ENCODE measurements around the gene SAMD4B.

SAMD4B gene

DNA sequence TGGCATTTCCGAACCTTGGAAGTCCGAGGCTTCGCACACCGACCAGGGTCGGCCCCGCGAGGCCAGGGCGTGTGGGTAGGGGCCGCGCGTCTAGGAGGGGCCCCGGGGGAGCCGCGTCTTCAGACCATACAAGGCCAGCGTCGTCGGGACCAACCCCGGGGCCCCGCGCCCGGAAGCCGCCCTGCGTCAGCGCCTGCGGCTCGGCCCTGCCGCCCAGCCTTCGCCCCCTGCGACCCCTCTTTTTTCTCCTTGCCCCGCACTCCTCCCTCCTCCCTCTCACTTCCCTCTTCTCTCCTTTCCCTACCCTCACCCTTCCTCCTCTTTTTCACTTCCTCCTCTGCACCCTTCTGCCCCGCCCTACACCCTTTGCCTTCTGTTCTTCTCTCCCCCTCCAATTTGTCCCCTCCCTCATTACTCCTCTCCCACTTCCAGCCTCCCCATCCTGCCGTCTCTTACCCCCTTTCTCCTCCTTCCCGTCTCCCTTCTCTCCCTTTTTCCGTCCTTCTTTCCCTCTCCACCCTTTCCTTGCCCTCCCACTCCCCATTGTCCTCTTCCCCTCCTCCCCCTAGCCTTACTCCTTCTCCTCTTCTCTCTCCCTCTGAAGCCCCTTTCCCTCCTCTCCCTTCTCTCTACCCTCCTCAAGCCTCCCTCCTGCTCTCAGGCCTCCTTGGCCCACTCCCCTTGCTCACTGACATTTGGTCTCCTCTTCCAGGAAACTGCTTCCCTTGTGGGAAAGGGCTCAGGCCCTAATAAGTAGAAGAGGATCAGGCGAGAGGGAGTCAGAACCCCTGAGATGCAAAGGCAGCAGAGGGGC lies 68.0 kb downstream of the SAMD4B start:
- peak; percentile 69 for DNase-seq

DNA sequence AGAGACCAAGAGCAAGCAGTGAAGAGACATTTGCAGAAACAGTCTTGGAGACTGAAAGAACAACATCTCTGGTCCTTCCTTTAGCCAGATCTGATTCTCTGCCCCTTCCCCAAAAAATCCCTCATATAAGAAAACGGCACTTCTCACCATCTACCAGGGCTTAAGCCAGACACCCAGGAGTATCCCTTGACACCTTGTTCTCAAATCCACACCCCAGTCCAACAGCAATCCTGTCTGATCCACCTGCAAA lies 68.5 kb downstream of the SAMD4B start:
- no peak for DNase-seq

DNA sequence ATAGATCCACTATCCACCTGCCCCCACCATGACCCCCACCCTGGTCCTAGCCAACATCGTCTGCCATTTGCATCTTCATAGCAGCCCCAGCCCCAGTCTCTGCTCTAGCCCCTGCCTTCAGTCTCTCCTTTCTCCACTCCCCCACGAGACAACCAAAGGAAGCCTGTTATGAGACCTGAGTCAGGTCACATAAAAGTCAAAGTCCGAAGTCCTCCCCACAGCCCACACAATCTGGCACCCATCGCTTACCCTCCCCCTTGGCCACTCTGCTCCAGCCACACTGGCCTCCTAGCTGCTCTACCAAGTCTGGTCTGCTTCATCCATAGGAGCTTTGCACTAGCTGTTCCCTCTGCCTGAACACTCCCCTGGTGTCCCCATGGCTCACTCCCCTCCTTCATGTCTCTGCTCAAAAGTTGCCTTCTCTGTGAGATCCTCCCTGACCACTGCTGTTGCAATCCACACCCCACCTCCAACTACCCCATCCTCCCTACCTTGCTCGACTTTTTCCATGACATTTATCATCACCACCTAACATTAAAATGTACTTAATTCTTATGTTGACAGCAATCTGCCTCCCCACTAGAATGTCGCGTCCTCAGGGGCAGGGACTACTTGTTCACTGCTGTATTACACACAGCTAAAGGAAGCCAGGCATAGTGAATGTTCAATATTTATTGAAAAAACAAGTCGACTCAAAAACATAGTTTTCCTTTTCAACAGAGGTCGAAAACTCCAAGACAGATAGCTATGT lies 69.0 kb downstream of the SAMD4B start:
- DNase-seq: no peak

DNA sequence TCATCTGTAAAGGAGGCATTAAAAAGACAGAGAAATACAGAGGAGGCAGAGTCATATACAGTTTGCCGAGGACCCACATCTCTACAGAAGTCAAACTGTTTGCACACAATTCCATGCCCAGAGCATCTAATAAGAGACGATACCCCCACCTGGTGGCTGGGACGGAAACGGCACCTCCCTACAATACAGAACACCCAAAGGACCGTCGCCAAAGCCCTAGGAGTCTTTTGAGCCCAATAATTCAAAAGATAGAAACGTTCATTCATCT lies 69.5 kb downstream of the SAMD4B start:
- DNase-seq: peak; percentile 90

DNA sequence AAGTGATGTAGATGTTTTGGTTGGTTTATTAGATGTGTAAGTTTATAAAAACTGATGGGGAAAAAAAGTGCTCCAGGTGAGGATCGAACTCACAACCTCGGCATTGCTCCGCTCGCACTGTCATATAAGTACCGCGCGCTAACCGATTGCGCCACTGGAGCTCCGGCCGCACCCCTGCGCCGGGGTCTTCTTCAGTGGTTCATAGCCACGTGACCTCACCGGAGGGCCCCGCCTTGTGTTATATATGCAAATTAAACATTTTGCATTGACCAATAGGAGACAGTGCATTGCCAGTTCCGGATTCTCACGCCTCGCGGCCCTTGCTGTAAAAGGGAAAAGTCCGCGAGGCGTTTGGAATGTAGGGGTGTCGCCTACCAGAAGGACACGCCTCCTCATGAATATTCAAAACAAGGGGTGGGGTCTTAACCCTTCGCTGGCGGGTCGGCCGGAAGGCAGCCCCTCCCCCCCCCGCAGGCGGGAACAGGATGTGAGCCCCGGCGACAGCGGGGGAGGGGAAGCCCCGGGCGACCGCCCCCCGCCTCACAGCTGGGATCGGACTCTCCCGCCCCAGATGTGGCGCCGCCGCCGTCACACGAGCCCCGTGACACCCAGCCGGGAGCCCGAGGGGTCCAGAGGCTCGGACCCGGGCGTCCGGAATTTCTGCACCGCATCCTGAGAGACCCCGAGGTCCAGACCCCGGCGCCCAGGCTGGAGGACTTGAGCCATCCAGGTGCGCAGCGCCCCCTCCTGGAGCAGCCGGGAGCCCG lies 70.1 kb downstream of the SAMD4B start, which contains the start of gene PLEKHG2:
Gene PLEKHG2, plus strand, starts transcription at position 570 of the 767 bp plus-strand sequence. CDS start 1,418 bp downstream, outside the sequence.
- DNase-seq: peak; percentile 95

DNA sequence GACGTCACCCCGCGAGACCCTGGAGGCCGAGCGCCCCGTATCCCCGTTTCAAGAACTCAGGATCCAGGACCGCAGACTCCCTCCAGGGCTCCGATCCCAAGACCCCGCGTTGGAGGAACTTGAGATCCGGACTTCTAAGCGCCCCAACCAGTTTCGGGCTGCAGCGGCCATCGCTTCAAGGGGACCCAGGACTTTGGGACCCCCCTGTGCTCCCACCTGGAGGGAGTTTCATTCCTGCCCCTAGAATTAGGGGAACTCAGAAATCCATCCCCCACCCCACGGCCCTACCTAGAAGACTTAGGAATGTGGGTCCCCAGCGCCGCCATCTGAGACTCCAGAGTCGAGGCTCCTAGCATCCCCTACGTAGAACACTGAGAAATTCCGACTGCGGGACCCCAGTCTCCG lies 70.6 kb downstream of the SAMD4B start:
- no peak for DNase-seq

DNA sequence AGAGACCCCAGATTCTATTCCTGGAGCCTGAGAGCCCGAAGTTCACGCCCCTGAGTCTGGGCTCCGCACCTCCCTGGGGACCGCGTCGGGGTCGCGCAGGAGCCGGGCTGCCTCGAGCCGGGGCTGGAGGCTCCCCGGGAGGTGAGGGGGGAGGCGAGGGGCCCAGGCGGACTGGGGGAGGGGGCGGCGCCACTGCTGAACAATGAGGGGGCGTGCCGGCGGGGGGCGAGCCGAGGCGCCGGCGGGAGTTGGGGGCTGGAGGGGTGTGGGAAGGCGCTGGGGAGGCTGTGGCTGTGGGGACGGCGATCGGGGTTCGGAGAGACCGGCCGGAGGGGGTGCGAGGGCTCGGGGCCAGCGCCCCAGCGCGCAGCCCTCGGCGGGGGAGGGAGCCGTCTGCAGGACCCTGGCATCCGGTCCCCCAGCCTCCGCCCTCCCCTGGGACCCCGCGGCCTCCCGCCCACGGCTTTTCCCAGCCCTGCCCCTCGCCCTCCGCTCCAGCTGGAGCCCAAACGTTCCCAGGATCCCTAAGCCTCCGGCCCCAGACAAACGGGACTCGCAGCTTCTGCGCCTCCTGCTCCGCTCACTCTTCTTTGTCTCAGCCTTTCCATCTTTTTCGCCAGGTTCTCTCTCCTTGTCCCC lies 71.2 kb downstream of the SAMD4B start:
- no peak for DNase-seq

DNA sequence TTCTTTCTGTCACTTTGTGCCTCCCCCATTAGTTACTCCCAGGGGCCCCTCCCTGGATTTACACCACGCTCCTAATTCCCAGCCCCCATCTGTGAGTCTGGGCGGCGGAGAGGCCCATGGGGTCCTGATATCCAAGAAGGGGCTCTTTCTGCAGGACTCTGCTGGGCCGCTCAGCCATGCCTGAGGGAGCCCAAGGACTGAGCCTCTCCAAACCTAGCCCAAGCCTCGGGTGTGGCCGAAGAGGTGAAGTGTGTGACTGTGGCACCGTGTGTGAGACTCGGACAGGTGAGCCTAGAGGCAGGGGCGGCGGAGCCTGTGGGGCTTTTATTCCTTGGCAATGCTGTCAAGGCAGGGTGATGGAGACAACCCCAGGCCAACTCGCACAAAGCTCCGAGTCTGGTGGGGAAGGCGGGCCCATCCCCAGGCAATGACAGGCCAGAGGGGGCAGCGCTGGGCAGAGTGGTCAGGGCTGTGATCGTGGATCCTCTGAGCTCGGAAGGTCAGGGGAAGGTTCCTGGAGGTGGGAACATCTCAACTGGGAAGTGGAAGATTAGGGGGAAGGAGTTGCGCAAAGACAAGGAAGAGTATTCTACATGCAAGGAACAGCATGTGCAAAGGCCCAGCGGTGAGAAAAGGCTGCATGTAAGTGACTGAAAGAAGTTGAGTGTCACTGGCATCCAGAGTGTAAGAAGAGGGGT lies 71.8 kb downstream of the SAMD4B start:
- no peak for DNase-seq

DNA sequence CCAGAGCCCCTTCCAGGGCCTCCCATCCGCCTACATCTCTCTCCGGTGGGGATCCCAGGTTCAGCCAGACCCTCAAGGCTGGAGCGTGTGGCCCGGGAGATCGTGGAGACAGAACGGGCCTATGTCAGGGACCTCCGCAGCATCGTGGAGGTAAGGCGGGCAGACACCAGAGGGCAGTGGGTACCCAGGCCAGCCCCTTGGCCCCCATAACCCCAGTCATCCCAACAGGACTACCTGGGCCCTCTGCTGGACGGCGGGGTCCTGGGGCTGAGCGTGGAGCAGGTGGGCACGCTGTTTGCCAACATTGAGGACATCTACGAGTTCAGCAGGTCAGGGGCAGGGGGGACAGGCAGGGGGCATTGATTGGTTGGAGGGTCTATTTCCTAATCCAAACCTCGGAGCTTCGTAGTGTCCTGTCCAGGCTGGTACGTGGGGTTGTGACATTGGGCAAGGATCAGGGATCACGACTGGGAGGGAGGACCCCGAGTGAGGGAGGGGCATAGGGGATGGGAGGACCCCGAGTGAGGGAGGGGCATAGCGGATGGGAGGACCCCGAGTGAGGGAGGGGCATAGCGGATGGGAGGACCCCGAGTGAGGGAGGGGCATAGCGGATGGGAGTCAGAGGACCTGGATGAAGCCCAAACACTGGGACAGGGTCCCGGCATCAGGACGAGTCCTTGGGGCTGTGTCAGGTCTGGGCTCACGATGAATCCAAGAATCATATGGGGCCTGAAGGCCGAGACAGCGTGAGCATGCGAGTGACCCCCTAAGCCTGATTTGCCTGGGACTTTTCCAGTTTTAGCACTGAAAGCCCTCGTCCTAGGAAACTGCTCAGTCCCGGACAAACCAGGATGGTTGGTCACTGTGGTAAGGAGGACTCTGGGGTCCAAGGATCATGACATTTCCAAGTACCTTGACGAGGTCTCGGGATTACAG lies 73.2 kb downstream of the SAMD4B start:
- no peak for DNase-seq

DNA sequence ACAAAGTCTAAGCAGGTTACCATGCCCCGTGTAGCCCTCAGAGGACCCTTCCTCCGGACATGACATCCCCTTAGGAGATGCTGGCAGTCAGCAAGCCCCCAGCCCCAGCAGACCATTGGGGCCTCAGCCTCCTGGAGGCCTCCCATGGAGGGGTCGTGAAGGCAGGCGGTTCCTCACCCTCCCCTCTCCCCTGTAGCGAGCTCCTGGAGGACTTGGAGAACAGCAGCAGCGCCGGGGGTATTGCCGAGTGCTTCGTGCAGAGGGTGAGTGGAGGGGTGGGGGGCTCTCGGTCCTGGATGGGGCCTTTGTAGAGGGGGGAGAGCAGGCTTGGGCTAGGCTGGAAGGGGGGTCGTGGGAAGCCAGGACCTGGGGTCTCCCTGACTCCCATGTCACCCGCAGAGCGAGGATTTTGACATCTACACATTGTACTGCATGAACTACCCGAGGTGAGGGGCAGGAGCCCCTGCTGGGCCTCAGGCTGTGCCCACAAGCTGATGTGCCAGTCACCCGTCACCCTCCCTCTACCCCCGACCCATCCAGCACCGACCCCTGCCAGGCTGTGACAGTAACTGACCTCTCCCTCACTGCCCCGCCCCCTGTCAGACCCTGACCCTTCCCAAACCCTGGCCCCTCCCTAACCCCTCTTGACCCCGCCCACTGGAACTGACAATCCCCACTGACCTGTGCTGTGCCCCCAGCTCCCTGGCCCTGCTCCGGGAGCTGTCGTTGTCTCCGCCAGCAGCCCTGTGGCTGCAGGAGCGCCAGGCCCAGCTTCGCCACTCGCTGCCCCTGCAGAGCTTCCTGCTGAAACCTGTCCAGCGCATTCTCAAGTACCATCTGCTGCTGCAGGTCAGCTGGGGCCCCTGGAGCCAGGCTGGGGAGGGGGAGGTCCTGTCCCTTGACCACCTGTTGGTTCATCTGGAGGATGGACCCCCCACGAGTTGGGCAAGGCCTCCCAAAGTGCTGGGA lies 74.2 kb downstream of the SAMD4B start:
- DNase-seq: no peak

DNA sequence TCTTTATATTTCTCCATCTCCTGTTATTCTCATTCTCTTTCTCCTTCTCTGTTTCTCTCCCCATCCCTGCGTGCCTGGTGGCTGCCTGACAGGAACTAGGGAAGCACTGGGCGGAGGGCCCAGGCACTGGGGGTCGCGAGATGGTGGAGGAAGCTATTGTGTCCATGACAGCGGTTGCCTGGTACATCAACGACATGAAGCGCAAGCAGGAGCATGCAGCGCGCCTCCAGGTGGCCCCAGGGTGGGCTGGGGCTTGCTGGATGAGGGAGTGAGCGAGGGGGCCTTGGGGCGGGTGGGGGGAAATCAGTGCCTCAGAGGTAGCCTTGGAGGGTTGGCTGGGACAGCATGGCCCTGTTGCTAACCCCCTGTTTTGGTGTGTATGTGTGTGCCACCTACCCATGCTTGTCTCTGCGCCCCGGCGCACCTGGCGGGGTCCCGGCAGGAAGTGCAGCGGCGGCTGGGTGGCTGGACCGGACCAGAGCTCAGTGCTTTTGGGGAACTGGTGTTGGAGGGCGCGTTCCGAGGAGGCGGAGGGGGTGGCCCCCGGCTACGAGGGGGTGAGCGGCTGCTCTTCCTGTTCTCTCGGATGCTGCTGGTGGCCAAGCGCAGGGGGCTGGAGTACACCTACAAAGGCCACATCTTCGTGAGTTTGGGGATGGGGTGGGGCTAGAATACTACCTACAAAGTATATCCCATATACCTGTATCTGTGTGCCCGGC lies 75.4 kb downstream of the SAMD4B start:
- DNase-seq: no peak

DNA sequence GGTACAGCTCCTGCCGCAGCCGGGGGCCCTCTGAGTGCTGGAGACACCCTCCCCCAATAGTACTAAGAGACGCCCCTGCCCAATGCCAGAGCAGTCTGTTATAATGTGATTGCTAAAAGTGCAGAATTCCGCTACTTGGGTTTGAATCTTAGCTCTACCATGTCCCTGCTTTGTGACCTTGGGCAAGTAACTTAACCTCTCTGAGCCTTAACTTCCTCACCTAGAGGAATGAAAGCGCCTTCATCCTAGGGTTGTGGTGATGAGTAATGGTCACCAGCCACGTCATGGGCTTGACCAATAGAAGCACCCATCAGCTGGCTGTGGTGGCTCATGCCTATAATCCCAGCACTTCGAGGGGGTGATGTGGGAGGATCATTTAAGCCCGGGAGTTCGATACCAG lies 76.8 kb downstream of the SAMD4B start:
- no peak for DNase-seq

DNA sequence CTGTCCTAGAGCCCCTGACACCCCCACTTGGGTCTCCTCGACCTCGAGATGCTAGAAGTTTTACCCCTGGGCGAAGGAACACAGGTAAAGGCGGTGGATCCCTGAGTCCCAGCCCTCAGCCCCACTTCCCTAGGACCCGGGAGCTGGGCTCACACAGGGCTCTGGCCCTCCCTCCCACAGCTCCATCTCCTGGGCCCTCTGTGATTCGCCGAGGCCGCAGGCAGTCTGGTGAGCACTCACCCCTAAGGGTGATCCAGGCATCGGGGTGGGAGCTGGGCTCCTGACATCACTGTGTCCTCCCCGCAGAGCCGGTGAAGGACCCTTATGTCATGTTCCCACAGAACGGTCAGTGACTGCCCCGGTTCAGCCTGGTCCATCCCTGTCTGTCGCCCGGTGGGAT lies 78.5 kb downstream of the SAMD4B start:
- no peak for DNase-seq

DNA sequence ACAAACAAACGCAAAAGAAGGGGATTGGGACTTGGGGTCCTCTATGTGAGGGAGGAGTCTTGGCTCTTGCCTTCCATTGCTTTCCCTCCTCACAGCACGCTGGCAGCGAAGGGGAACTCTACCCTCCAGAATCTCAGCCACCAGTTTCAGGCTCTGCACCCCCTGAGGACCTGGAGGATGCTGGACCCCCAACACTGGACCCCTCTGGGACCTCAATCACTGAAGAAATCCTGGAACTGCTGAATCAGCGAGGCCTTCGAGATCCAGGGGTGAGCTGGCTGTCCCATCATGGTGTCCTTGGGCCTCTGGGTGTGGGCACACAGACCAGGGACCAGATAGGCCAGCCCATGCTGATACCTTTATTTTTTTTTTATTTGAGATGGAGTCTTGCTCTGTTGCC lies 79.8 kb downstream of the SAMD4B start:
- DNase-seq: no peak

DNA sequence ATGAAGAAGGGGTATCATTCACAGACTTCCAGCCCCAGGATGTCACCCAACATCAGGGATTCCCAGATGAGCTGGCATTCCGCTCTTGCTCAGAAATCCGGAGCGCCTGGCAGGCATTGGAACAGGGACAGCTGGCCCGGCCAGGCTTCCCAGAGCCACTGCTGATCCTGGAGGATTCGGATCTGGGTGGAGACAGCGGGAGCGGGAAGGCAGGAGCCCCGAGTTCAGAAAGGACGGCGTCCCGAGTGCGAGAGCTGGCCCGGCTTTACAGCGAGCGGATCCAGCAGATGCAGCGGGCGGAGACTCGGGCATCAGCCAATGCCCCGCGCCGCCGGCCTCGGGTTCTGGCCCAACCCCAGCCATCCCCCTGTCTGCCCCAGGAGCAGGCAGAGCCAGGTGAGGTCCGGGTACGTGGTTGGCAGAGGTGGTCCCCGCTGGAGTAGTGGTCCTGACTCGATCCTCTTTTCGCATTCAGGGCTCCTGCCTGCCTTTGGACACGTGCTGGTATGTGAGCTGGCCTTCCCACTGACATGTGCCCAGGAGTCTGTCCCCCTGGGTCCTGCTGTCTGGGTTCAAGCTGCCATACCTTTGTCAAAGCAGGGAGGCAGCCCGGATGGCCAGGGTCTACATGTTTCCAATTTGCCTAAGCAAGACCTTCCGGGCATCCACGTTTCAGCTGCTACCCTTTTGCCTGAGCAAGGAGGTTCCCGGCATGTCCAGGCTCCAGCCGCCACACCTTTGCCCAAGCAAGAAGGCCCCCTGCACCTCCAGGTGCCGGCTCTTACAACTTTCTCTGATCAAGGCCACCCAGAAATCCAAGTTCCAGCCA lies 81.3 kb downstream of the SAMD4B start:
- DNase-seq: no peak

DNA sequence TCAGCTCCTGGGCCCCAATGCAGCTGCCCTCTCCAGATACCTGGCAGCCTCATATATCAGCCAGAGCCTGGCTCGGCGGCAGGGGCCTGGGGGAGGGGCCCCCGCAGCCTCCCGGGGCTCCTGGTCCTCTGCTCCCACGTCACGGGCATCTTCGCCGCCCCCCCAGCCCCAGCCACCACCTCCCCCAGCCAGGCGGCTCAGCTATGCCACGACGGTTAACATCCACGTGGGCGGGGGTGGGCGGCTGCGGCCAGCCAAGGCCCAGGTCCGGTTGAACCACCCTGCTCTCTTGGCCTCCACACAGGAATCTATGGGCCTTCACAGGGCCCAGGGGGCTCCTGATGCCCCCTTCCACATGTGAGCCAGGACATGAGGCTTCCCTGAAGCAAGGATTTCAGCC lies 82.7 kb downstream of the SAMD4B start:
- DNase-seq: no peak

DNA sequence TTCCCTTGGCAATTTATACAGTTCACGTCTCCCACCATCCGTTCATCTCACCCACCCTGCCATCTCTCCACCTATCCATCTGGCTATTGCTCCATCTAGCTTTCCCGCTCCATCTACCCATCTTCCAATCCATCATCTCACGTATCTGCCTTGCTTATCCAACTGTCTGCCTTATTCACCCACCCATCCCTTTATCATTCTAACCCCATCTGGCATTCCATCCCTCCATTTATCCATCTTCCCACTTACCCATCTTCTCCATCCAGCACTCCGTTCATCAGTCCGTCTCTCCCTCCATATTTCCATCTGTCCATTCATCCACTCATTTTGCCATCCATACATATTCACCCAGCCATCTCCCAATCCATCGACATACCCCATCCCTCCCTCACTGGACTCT lies 83.5 kb downstream of the SAMD4B start:
- DNase-seq: no peak

DNA sequence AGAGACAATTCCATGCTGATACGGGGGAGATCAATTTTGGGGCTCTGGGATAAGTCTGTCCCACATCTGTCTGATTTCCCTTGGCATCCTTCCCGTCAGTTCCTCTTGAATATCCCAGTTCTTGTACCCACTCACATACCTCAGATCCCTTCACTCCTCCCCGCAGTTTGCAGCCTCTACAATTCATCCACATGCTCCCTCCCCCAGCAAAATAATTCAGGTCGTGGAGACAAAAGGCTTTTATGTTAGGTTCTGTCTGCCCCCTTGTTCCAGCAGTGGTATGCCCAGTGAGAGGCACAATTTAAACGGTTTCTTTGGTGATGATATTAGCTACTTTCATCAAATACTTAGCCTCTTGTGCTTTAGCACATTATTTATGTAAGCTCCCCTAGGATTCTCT lies 83.9 kb downstream of the SAMD4B start:
- DNase-seq: no peak

DNA sequence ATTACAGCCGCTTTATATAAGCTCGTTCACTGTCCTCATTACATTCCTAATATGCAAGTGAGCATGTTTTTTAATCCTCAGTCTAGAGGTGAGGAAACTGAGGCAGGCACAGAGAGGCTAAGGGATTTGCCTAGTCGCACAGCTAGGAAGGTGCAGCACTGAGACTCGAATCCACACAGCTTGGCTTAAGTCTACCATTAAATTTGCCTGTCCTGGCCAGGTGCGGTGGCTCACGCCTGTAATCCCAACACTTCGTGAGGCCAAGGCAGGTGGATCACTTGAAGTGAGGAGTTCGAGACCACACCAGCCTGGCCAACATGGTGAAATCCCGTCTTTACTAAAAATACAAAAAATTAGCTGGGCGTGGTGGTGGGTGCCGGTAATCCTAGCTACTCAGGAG lies 85.5 kb downstream of the SAMD4B start:
- DNase-seq: no peak
